Measurements from ENCODE around the gene FCSK.

DNA sequence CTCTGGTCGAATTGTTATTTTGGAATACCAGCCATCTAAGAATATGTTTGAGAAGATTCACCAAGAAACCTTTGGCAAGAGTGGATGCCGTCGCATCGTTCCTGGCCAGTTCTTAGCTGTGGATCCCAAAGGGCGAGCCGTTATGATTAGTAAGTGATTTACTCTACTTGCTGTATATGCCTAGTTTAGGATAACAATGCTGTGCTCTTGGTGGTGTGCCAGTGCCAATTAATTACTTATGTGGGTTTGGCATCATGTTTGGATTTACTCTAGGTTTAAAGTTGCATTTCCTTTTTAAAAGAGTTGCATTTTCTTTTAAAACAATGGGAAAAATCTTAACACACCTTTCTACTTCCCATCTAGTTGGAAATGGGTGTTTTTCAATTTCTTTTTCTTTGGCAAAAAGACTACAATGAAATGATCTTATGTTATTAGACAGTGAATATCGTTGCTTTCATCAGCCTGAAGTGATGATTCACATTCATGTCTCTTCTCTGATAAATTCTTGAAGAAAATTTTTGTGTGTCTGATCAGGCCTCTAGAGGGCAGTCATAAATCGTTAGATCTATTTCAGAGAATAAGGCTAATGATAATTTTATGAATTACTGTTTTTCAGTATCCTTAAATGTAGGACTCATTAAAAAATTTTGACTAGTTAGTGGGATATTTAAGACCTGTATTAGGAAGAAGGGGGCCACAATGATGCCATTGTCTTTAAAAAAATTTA is 74.8 kb downstream of the FCSK start:
- no peak for TF ChIP-seq EZH2phosphoT487 (IDR thresholded peaks at IDR 0.05; ENCODE audit: insufficient read depth, low read depth)
- no peak for TF ChIP-seq EZH2 (IDR thresholded peaks at IDR 0.05; ENCODE audit: insufficient read depth, poor library complexity, severe bottlenecking)
